Endothelial cell of umbilical vein (primary cell): ENCODE data around the gene ARHGEF39. TPM values are rescaled to one million over a fixed set of nuclear protein-coding genes. Genes with fewer than 3 reads are reported as not detected.
A peak's percentile ranks its signal among the peaks of the same experiment; 100 is the strongest.

ENCODE experiments used
- BruUV-seq: library from RNA; stranded (reverse); fragments of 400-500 nt; replicated peaks from 2 replicates; lab custom pipeline; 2021; lab: Mats Ljungman, UMichigan
- CTCF ChIA-PET: fragments of 300-600, 350-600 bp; sonication (Branson Sonifier 250); formaldehyde crosslinking; loops from one replicate; lab custom pipeline; 2021; ENCODE audit warnings: antibody characterized with exemption, inconsistent platforms; lab: Charles Lee
- POLR2A ChIA-PET: fragments of 300-600, 350-600 bp; sonication (Branson Sonifier 250); formaldehyde crosslinking; loops from one replicate; lab custom pipeline; 2021; ENCODE audit warnings: antibody characterized with exemption, inconsistent platforms; lab: Charles Lee
- DNase-seq: peaks from one replicate; pipeline ENCODE4 v3.0.0-alpha.2; 2011; ENCODE audit warnings: low read depth, low spot score
- FAIRE-seq: peaks from 2 replicates; lab custom pipeline; 2011; peaks lifted over from hg19 to GRCh38; lab: Jason Lieb, UNC
- H2AFZ ChIP-seq: 2 replicates; pipeline ENCODE4 v1.6.0; 2012; ENCODE audit warnings: low read depth, low read length, control low read depth, inconsistent platforms
- H3K27ac ChIP-seq: 2 replicates; pipeline ENCODE4 v1.5.1; 2011; ENCODE audit warnings: low read depth, mild to moderate bottlenecking, control low read depth, low read length, moderate library complexity; ENCODE audit not compliant: insufficient read depth
- H3K27me3 ChIP-seq, 2 experiments: 2 replicates each; pipeline versions ENCODE4 v1.6.0 to v1.6.1; 2011; ENCODE audit warnings: low read length in 2 of 2, mixed read lengths in 1 of 2; ENCODE audit not compliant: control insufficient read depth in 2 of 2, insufficient read depth in 2 of 2
- H3K36me3 ChIP-seq, 2 experiments: 2 replicates in 1 of 2; 3 replicates in 1 of 2; pipeline ENCODE4 v1.5.1; 2011; ENCODE audit warnings: low read length in 2 of 2, mild to moderate bottlenecking in 1 of 2, moderate library complexity in 1 of 2; ENCODE audit not compliant: control insufficient read depth in 2 of 2, insufficient read depth in 2 of 2; ENCODE audit errors: extremely low read depth in 1 of 2
- H3K4me1 ChIP-seq: 3 replicates; pipeline ENCODE4 v1.5.1; 2011; ENCODE audit warnings: mild to moderate bottlenecking, low read length; ENCODE audit not compliant: control insufficient read depth, insufficient read depth; ENCODE audit errors: extremely low read depth
- H3K4me2 ChIP-seq: 2 replicates; pipeline ENCODE4 v1.6.1; 2011; ENCODE audit warnings: low read length, control low read depth, mixed read lengths; ENCODE audit not compliant: insufficient read depth
- H3K4me3 ChIP-seq, 3 experiments: fragments of 200-600 bp in 1 of 3; sonication (generic), shearing (Covaris generic) in 1 of 3; replicated peaks in 1 of 3; 2 replicates each; pipeline ENCODE4 v1.5.1; 2011 to 2016; ENCODE audit warnings: control low read depth in 3 of 3, low read length in 3 of 3, mild to moderate bottlenecking in 2 of 3, inconsistent platforms in 1 of 3, low read depth in 1 of 3, moderate library complexity in 1 of 3; ENCODE audit not compliant: insufficient read depth in 1 of 3
- H3K79me2 ChIP-seq: 2 replicates; pipeline ENCODE4 v1.6.0; 2012; ENCODE audit warnings: low read length, inconsistent platforms; ENCODE audit not compliant: control insufficient read depth, insufficient read depth
- H3K9ac ChIP-seq: replicated peaks from 2 replicates; pipeline ENCODE3; 2011; ENCODE audit warnings: low read length, control low read depth; ENCODE audit not compliant: insufficient read depth; ENCODE audit errors: extremely low read depth
- H3K9me1 ChIP-seq: replicated peaks from 3 replicates; pipeline ENCODE4 v1.6.0; 2011; ENCODE audit warnings: mild to moderate bottlenecking, low read length; ENCODE audit not compliant: control insufficient read depth, insufficient read depth; ENCODE audit errors: extremely low read depth
- H3K9me3 ChIP-seq: replicated peaks from 2 replicates; pipeline ENCODE4 v1.5.1; 2012; ENCODE audit warnings: low read length, inconsistent platforms; ENCODE audit not compliant: control insufficient read depth, insufficient read depth
- H4K20me1 ChIP-seq: replicated peaks from 2 replicates; pipeline ENCODE3; 2011; ENCODE audit warnings: mild to moderate bottlenecking, low read length; ENCODE audit not compliant: control insufficient read depth, insufficient read depth; ENCODE audit errors: extremely low read depth
- CTCF ChIP-seq, 2 donors: IDR thresholded peaks; 1 replicate in 1 of 2; 2 replicates in 1 of 2; pipeline ENCODE4 v1.5.1; 2011; ENCODE audit warnings: low read length in 2 of 2, mild to moderate bottlenecking in 2 of 2, moderate library complexity in 2 of 2, control low read depth in 1 of 2, inconsistent platforms in 1 of 2, low read depth in 1 of 2; ENCODE audit not compliant: insufficient read depth in 1 of 2; ENCODE audit errors: extremely low read depth in 1 of 2
- EZH2 ChIP-seq: IDR thresholded peaks from 2 replicates; pipeline ENCODE4 v1.6.1; 2012; ENCODE audit warnings: borderline replicate concordance, low read depth, mild to moderate bottlenecking, moderate library complexity, low read length, inconsistent platforms; ENCODE audit not compliant: severe bottlenecking
- FOS ChIP-seq: IDR thresholded peaks from 2 replicates; pipeline ENCODE4 v1.6.1; 2011; ENCODE audit warnings: mild to moderate bottlenecking, low read length, moderate library complexity, borderline replicate concordance; ENCODE audit not compliant: insufficient read depth
- GATA2 ChIP-seq: IDR thresholded peaks from 2 replicates; pipeline ENCODE4 v1.7.0; 2011; ENCODE audit warnings: low read depth, mild to moderate bottlenecking, moderate library complexity, mixed read lengths, low read length; ENCODE audit not compliant: insufficient read length, insufficient read depth
- JUN ChIP-seq: IDR thresholded peaks from 2 replicates; pipeline ENCODE4 v1.6.1; 2011; ENCODE audit warnings: borderline replicate concordance, low read depth; ENCODE audit not compliant: insufficient read length, insufficient read depth
- MAX ChIP-seq: IDR thresholded peaks from 2 replicates; pipeline ENCODE4 v1.6.1; 2011; ENCODE audit not compliant: insufficient read depth, insufficient read length
- MYC ChIP-seq: IDR thresholded peaks from one replicate; pipeline ENCODE4 v1.6.1; 2011; ENCODE audit warnings: mild to moderate bottlenecking, low read depth, low read length
- POLR2A ChIP-seq: IDR thresholded peaks from 2 replicates; pipeline ENCODE4 v1.6.1; 2012; ENCODE audit warnings: low read depth, mild to moderate bottlenecking, control low read depth, low read length
- POLR2AphosphoS5 ChIP-seq: IDR thresholded peaks from 2 replicates; pipeline ENCODE4 v1.6.1; 2012; ENCODE audit warnings: low read depth, mild to moderate bottlenecking, control low read depth, low read length, moderate library complexity; ENCODE audit not compliant: insufficient read depth
- dilution Hi-C: fragments of 300-500 bp; cut with MboI; formaldehyde crosslinking; loops from one replicate; pipeline ENCODE4 v1.15.0; 2019; ENCODE audit warnings: low sequenced_read_pairs; ENCODE audit not compliant: extremely low pct_ligation_motif_present
- intact Hi-C: fragments of 100-400 bp; cut with micrococcal nuclease; formaldehyde crosslinking; loops from one replicate; pipeline ENCODE4 v1.10.0; 2022
- polyA plus RNA-seq, 4 experiments: library from polyadenylated mRNA; depleted of rRNA in 3 of 4; stranded (reverse) in 3 of 4; unstranded in 1 of 4; fragments of >200 nt; gene quantifications; 2 replicates each; pipeline versions ENCODE4 v1.2.1 to v1.2.3, GENCODE V29; 2011 to 2012; ENCODE audit warnings: missing spikeins in 1 of 4
- total RNA-seq: library from RNA; stranded (reverse); gene quantifications from 2 replicates; pipeline ENCODE4 v1.2.3, GENCODE V29; 2021

Gene ARHGEF39
- total and polyA plus RNA-seq, 2 donors (not counting 3 experiments of a cell fraction or from before 2014, with no cell fraction given) = 4.7 to 6.5 TPM

GRCh38 chr9:35705836-35706430, 40.9 kb upstream of the ARHGEF39 start:
- DNase-seq = no peak
- TSS peak; percentile 65 for BruUV-seq
- no peaks in the 10 kb centered on the region for H3K79me2 ChIP-seq
- ChIA-PET POLR2A (no interaction called here), CTCF (interaction anchor here (2.3 kb wide), 1 partner anchor 9 kb away, joined by 17 read pairs; no protein-coding TSS in a partner anchor)
- no peaks in the 10 kb centered on the region for H3K9me3 ChIP-seq
- no peak overlapping the region for H3K4me2 ChIP-seq
- H3K36me3 ChIP-seq = peaks cover 57 to 81% of the 10 kb centered on the region in 2 experiments
- no peaks in the 10 kb centered on the region for H3K9me1 ChIP-seq
- no peak overlapping the region for H3K4me3 ChIP-seq
- H3K27me3 ChIP-seq = no peaks in the 10 kb centered on the region
- FAIRE-seq = no peak
- no peak overlapping the region for H3K9ac ChIP-seq
- H2AFZ ChIP-seq = no peak overlapping the region
- intact Hi-C loops (no loop called here), dilution Hi-C loops (no loop called here)
- H4K20me1 ChIP-seq = no peaks in the 10 kb centered on the region
- H3K4me1 ChIP-seq = no peaks in the 10 kb centered on the region
- TF ChIP-seq CTCF (IDR thresholded peaks at IDR 0.05; ENCODE audit: extremely low read depth in 1 of 2, insufficient read depth in 1 of 2, low read depth in 1 of 2, low read length in 2 of 2) (no peak), FOS (no peak), POLR2AphosphoS5 (no peak), JUN (no peak), GATA2 (no peak), EZH2 (no peak), MYC (no peak), MAX (no peak), POLR2A (no peak)
- no peak overlapping the region for H3K27ac ChIP-seq
